ENCODE data around the gene FNTB. TPM values are rescaled to one million over a fixed set of nuclear protein-coding genes. Genes with fewer than 3 reads are reported as not detected.
A peak's percentile ranks its signal among the peaks of the same experiment; 100 is the strongest.

Gene FNTB
- total and polyA plus RNA-seq, 2 experiments from 2014 or later: 8.6 to 12.5 TPM

DNA sequence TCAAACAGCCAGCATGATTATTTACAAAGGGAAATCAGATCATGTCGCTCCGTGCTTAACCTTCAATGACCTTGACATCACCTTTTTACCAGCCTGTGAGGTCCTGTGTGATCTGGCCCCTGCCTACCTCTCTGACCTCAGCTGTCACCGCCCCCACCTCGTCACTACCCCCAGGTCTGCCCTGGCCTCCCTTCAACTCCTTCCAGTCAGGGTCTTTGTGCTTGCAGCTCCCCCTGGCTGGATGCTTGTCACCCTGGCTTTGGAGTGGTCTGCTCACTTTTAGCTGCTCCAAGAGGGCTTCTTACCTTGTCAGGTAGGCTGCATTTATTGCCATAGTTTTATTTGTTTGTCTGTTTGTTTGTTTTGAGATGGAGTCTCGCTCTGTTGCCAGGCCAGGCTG is 123.8 kb downstream of the FNTB start:
- DNase-seq (ENCODE audit: low spot score) (peak; percentile 53), ATAC-seq (peak; percentile 73)
- H3K4me1 ChIP-seq (ENCODE audit: insufficient read depth): no peaks in the 10 kb centered on the region
- TF ChIP-seq, protein P1, sequence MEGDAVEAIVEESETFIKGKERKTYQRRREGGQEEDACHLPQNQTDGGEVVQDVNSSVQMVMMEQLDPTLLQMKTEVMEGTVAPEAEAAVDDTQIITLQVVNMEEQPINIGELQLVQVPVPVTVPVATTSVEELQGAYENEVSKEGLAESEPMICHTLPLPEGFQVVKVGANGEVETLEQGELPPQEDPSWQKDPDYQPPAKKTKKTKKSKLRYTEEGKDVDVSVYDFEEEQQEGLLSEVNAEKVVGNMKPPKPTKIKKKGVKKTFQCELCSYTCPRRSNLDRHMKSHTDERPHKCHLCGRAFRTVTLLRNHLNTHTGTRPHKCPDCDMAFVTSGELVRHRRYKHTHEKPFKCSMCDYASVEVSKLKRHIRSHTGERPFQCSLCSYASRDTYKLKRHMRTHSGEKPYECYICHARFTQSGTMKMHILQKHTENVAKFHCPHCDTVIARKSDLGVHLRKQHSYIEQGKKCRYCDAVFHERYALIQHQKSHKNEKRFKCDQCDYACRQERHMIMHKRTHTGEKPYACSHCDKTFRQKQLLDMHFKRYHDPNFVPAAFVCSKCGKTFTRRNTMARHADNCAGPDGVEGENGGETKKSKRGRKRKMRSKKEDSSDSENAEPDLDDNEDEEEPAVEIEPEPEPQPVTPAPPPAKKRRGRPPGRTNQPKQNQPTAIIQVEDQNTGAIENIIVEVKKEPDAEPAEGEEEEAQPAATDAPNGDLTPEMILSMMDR (conservative IDR thresholded peaks at IDR 0.05; ENCODE audit: low read depth in 2 of 2): peak; percentile 22 to 56
- TF ChIP-seq EZH2phosphoT487 (IDR thresholded peaks at IDR 0.05; ENCODE audit: unreplicated experiment) (no peak), ZNF114 (CRISPR knock-in tag; IDR thresholded peaks at IDR 0.05) (no peak), ZNF331 (CRISPR knock-in tag; IDR thresholded peaks at IDR 0.05; ENCODE audit: low read depth) (no peak), JUNB (IDR thresholded peaks at IDR 0.05; ENCODE audit: unreplicated experiment) (no peak), CREB1 (CRISPR knock-in tag; IDR thresholded peaks at IDR 0.05; ENCODE audit: low read depth) (0 out of 2 replicates have a peak, but pooled peaks have one; percentile 40), POLR2AphosphoS5 (IDR thresholded peaks at IDR 0.05; ENCODE audit: low read depth) (no peak), NANOG (IDR thresholded peaks at IDR 0.05; ENCODE audit: borderline replicate concordance) (no peak), EZH2 (IDR thresholded peaks at IDR 0.05; ENCODE audit: low read depth, unreplicated experiment) (no peak), STAT1 (IDR thresholded peaks at IDR 0.05; ENCODE audit: unreplicated experiment) (no peak)
- TF ChIP-seq, protein P2, sequence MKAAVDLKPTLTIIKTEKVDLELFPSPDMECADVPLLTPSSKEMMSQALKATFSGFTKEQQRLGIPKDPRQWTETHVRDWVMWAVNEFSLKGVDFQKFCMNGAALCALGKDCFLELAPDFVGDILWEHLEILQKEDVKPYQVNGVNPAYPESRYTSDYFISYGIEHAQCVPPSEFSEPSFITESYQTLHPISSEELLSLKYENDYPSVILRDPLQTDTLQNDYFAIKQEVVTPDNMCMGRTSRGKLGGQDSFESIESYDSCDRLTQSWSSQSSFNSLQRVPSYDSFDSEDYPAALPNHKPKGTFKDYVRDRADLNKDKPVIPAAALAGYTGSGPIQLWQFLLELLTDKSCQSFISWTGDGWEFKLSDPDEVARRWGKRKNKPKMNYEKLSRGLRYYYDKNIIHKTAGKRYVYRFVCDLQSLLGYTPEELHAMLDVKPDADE (IDR thresholded peaks at IDR 0.05): no peak
- TF ChIP-seq, protein P3, sequence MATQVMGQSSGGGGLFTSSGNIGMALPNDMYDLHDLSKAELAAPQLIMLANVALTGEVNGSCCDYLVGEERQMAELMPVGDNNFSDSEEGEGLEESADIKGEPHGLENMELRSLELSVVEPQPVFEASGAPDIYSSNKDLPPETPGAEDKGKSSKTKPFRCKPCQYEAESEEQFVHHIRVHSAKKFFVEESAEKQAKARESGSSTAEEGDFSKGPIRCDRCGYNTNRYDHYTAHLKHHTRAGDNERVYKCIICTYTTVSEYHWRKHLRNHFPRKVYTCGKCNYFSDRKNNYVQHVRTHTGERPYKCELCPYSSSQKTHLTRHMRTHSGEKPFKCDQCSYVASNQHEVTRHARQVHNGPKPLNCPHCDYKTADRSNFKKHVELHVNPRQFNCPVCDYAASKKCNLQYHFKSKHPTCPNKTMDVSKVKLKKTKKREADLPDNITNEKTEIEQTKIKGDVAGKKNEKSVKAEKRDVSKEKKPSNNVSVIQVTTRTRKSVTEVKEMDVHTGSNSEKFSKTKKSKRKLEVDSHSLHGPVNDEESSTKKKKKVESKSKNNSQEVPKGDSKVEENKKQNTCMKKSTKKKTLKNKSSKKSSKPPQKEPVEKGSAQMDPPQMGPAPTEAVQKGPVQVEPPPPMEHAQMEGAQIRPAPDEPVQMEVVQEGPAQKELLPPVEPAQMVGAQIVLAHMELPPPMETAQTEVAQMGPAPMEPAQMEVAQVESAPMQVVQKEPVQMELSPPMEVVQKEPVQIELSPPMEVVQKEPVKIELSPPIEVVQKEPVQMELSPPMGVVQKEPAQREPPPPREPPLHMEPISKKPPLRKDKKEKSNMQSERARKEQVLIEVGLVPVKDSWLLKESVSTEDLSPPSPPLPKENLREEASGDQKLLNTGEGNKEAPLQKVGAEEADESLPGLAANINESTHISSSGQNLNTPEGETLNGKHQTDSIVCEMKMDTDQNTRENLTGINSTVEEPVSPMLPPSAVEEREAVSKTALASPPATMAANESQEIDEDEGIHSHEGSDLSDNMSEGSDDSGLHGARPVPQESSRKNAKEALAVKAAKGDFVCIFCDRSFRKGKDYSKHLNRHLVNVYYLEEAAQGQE (IDR thresholded peaks at IDR 0.05; ENCODE audit: unreplicated experiment): no peak
- TF ChIP-seq, protein P4, sequence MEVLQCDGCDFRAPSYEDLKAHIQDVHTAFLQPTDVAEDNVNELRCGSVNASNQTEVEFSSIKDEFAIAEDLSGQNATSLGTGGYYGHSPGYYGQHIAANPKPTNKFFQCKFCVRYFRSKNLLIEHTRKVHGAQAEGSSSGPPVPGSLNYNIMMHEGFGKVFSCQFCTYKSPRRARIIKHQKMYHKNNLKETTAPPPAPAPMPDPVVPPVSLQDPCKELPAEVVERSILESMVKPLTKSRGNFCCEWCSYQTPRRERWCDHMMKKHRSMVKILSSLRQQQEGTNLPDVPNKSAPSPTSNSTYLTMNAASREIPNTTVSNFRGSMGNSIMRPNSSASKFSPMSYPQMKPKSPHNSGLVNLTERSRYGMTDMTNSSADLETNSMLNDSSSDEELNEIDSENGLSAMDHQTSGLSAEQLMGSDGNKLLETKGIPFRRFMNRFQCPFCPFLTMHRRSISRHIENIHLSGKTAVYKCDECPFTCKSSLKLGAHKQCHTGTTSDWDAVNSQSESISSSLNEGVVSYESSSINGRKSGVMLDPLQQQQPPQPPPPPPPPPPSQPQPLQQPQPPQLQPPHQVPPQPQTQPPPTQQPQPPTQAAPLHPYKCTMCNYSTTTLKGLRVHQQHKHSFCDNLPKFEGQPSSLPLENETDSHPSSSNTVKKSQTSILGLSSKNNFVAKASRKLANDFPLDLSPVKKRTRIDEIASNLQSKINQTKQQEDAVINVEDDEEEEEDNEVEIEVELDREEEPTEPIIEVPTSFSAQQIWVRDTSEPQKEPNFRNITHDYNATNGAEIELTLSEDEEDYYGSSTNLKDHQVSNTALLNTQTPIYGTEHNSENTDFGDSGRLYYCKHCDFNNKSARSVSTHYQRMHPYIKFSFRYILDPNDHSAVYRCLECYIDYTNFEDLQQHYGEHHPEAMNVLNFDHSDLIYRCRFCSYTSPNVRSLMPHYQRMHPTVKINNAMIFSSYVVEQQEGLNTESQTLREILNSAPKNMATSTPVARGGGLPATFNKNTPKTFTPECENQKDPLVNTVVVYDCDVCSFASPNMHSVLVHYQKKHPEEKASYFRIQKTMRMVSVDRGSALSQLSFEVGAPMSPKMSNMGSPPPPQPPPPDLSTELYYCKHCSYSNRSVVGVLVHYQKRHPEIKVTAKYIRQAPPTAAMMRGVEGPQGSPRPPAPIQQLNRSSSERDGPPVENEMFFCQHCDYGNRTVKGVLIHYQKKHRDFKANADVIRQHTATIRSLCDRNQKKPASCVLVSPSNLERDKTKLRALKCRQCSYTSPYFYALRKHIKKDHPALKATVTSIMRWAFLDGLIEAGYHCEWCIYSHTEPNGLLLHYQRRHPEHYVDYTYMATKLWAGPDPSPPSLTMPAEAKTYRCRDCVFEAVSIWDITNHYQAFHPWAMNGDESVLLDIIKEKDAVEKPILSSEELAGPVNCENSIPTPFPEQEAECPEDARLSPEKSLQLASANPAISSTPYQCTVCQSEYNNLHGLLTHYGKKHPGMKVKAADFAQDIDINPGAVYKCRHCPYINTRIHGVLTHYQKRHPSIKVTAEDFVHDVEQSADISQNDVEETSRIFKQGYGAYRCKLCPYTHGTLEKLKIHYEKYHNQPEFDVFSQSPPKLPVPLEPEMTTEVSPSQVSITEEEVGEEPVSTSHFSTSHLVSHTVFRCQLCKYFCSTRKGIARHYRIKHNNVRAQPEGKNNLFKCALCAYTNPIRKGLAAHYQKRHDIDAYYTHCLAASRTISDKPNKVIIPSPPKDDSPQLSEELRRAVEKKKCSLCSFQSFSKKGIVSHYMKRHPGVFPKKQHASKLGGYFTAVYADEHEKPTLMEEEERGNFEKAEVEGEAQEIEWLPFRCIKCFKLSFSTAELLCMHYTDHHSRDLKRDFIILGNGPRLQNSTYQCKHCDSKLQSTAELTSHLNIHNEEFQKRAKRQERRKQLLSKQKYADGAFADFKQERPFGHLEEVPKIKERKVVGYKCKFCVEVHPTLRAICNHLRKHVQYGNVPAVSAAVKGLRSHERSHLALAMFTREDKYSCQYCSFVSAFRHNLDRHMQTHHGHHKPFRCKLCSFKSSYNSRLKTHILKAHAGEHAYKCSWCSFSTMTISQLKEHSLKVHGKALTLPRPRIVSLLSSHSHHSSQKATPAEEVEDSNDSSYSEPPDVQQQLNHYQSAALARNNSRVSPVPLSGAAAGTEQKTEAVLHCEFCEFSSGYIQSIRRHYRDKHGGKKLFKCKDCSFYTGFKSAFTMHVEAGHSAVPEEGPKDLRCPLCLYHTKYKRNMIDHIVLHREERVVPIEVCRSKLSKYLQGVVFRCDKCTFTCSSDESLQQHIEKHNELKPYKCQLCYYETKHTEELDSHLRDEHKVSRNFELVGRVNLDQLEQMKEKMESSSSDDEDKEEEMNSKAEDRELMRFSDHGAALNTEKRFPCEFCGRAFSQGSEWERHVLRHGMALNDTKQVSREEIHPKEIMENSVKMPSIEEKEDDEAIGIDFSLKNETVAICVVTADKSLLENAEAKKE (CRISPR knock-in tag; IDR thresholded peaks at IDR 0.05): no peak
- no peaks in the 10 kb centered on the region for H3K9me3 Mint-ChIP-seq
- no peaks in the 10 kb centered on the region for H3K27me3 ChIP-seq (ENCODE audit: insufficient read depth)
- no peak overlapping the region for H3K4me2 ChIP-seq
- no peaks in the 10 kb centered on the region; the same call in 2 of the 3 replicates for H3K36me3 Mint-ChIP-seq (ENCODE audit: low read depth)
- peak overlapping the region; percentile 69 for H2AFZ ChIP-seq
- H3K9me2 ChIP-seq (ENCODE audit: insufficient read depth): no peaks in the 10 kb centered on the region
- no peak overlapping the region for H3K27ac ChIP-seq (ENCODE audit: low read depth)
- no peaks in the 10 kb centered on the region for H3F3A ChIP-seq (replicated peaks; ENCODE audit: low read depth)
- H3K27me3 Mint-ChIP-seq (ENCODE audit: insufficient read depth, low read depth, poor library complexity): peaks cover 5% of the 10 kb centered on the region
- H3K4me3 ChIP-seq: no peak overlapping the region
- no peaks in the 10 kb centered on the region for H3K36me3 ChIP-seq (ENCODE audit: insufficient read depth)
- no peaks in the 10 kb centered on the region; the same call in 1 of the 2 replicates for H4K20me1 ChIP-seq (replicated peaks; ENCODE audit: insufficient read depth)
- peak overlapping the region; percentile 47; the same call in 1 of the 2 replicates for H3K27ac Mint-ChIP-seq
- H3K4me3 Mint-ChIP-seq: no peak overlapping the region
- H3K4me1 Mint-ChIP-seq: peaks cover 8% of the 10 kb centered on the region
- no peaks in the 10 kb centered on the region for H3K79me2 ChIP-seq (replicated peaks; ENCODE audit: insufficient read depth)

Data from GM23338 (cell line).